Renal cortex interstitium (tissue), 3 donors: ENCODE data around the gene OMG. TPM values are rescaled to one million over a fixed set of nuclear protein-coding genes. Genes with fewer than 3 reads are reported as not detected.

Experiments
- polyA plus RNA-seq, 3 donors: library from polyadenylated mRNA; unstranded; fragments of 120-200 nt; gene quantifications; one replicate each; pipeline ENCODE4 v1.2.1, GENCODE V29; 2013; ENCODE audit not compliant: insufficient read length in 3 of 3

OMG gene
- polyA plus RNA-seq, 3 donors, result 0.11 to 0.17 (median 0.12) TPM

Other genes with a start within 250 kb of the OMG start
- gene NF1, start 202.3 kb downstream of the OMG start, polyA plus RNA-seq, result 10 to 100 TPM; 41.4 to 49.1 (median 44.4) TPM
- 1 to 10 TPM; 1.9 to 3.1 (median 2.7) TPM for gene EVI2B, start 16.8 kb upstream of the OMG start, polyA plus RNA-seq
- 1 to 10 TPM; 1.5 to 2.1 (median 1.6) TPM for gene EVI2A, start 24.4 kb upstream of the OMG start, polyA plus RNA-seq
- 10 to 100 TPM; 14.0 to 14.8 (median 14.2) TPM for gene RAB11FIP4, start 94.4 kb upstream of the OMG start, polyA plus RNA-seq